ENCODE data around the gene TMOD1.
"Not testable (repeated sequence)": the region's sequence is repeated elsewhere in the genome, so short reads cannot be mapped to it uniquely, and the experiment has no call there.

Gene TMOD1

DNA sequence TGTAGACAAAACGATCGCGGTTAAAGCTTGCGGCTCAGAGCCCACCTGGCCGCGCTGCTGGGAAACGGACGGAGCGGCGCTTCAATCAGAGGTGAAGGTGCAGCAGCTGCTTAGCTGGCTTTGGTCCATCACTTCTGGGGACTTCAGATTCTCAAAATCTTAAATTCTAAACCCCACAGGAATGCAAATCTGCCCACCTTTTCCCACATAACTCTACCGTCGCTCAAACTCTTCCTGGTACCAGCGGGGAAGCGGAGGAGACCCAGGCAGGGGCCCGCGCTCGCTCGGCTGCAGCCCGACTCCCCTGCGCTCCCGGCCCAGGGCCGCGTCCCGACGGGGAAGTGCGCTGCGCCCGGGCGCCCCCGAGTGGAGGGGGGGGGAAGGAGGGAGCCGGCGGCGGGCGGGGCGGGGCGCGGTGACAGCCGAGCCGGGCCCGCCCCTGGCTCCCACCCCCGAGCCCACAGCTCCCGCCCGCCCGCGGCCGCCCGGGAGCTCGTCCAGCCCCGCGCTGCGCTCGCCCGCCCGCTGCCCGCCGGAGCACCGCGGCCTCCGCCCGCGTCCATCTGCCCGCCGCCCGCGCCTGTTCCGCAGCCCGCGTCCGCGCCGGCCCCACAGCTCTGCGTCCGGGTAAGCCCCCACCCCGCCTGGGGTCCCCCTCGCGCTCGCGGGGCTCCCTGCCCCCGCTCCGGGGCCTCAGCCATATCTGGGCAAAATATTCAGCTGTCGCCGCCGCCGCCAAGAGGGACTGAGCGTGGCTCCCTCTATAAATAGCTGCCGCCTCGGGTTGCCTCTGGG is at the start of gene TMOD1:
TMOD1 (plus strand) TSS at position 490 of the 795 bp plus-strand sequence. CDS start 22,523 bp downstream, outside the sequence.
- DNase-seq (ENCODE audit: low read depth in 2 of 2): peak; percentile 25 to 34
- TF ChIP-seq, protein P1, sequence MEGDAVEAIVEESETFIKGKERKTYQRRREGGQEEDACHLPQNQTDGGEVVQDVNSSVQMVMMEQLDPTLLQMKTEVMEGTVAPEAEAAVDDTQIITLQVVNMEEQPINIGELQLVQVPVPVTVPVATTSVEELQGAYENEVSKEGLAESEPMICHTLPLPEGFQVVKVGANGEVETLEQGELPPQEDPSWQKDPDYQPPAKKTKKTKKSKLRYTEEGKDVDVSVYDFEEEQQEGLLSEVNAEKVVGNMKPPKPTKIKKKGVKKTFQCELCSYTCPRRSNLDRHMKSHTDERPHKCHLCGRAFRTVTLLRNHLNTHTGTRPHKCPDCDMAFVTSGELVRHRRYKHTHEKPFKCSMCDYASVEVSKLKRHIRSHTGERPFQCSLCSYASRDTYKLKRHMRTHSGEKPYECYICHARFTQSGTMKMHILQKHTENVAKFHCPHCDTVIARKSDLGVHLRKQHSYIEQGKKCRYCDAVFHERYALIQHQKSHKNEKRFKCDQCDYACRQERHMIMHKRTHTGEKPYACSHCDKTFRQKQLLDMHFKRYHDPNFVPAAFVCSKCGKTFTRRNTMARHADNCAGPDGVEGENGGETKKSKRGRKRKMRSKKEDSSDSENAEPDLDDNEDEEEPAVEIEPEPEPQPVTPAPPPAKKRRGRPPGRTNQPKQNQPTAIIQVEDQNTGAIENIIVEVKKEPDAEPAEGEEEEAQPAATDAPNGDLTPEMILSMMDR (IDR thresholded peaks at IDR 0.05; ENCODE audit: low read depth, low read length): no peak
- H3K4me3 ChIP-seq (replicated peaks in 1 of 2; ENCODE audit: low read depth in 2 of 2, low read length in 2 of 2): peak within 1 kb of the TSS; percentile 43 to 50

DNA sequence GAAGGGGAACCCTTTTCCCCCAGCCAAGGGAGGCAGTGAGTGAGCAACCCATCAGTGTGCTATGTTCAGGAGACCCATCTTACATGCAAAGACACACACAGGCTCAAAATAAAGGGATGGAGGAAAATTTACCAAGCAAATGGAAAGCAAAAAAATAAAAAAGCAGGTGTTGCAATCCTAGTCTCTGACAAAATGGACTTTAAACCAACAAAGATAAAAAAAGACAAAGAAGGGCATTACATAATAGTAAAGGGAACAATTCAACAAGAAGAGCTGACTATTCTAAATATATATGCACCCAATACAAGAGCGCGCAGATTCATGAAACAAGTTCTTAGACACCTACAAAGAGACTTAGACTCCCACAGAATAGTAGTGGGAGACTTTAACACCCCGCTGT is 47.9 kb upstream of the TMOD1 start:
- not testable (repeated sequence) for DNase-seq (ENCODE audit: low read depth in 2 of 2)

DNA sequence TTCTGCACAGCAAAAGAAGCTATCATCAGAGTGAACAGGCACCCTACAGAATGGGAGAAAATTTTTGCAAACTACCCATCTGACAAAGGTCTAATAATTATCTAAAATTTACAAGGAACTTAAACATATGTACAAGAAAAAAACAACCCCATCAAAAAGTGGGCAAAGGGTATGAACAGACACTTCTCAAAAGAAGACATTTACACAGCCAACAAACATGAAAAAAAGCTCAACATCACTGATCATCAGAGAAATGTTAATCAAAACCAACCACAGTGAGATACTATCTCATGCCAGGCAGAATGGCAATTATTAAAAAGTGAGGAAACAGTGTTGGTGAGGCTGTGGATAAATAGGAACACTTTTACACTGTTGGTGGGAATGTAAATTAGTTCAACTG is 44.6 kb upstream of the TMOD1 start:
- not testable (repeated sequence) for H3K4me3 ChIP-seq (replicated peaks in 1 of 2; ENCODE audit: low read depth in 2 of 2, low read length in 2 of 2)

More for the DNA sequence above, 47.9 kb upstream of the TMOD1 start:
- not testable (repeated sequence) for H3K4me3 ChIP-seq (replicated peaks in 1 of 2; ENCODE audit: low read depth in 2 of 2, low read length in 2 of 2)

GRCh38 chr9:97459326-97459725 is 42.1 kb upstream of the TMOD1 start:
- TF ChIP-seq, protein P1 (IDR thresholded peaks at IDR 0.05; ENCODE audit: low read depth, low read length): no peak
- no peak overlapping the region for H3K4me3 ChIP-seq (replicated peaks in 1 of 2; ENCODE audit: low read depth in 2 of 2, low read length in 2 of 2)
- DNase-seq (ENCODE audit: low read depth in 2 of 2): no peak

More for the DNA sequence above, 44.6 kb upstream of the TMOD1 start:
- not testable (repeated sequence) for DNase-seq (ENCODE audit: low read depth in 2 of 2)

DNA sequence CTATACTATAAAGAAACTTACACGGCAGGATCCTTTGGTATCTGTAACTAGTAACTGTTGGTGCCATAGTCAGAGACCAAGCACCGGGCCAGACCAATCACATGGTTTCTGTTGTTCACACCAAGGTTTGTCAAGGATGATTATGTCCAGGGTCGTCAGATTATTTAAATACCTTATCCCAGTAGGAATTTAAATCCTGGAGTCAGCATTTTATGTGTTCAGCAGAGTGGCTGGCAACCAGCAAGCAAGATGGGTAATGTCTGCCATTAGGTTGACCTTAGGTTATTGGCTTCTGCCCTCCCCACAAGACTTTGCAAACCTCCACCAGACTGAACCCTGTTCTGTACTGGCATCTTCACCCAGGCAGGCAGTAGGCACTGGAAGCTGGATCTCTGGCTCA is 39.3 kb upstream of the TMOD1 start:
- DNase-seq (ENCODE audit: low read depth in 2 of 2): no peak
- H3K4me3 ChIP-seq (replicated peaks in 1 of 2; ENCODE audit: low read depth in 2 of 2, low read length in 2 of 2): no peak overlapping the region
- TF ChIP-seq, protein P1 (IDR thresholded peaks at IDR 0.05; ENCODE audit: low read depth, low read length): no peak

DNA sequence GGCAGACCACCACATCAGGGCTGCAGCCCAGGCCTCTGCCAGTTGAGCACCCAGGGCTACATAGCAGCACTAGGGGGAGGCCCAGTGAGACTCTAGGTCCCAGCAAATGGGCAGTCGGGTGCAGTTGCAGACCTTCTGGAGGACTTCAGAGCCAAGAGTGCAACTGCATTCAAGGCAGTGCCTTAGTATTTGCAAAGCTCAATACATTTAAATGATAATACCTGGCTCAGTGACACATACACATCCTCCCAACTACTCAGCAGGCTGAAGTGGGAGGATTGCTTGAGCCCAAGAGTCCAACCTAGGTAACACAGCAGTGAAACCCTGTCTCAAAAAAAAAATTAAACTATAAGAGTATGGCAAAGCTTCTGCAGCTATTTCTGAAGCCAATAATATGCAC is 38.6 kb upstream of the TMOD1 start:
- TF ChIP-seq, protein P1 (IDR thresholded peaks at IDR 0.05; ENCODE audit: low read depth, low read length): no peak
- no peak for DNase-seq (ENCODE audit: low read depth in 2 of 2)
- H3K4me3 ChIP-seq (replicated peaks in 1 of 2; ENCODE audit: low read depth in 2 of 2, low read length in 2 of 2): no peak overlapping the region

DNA sequence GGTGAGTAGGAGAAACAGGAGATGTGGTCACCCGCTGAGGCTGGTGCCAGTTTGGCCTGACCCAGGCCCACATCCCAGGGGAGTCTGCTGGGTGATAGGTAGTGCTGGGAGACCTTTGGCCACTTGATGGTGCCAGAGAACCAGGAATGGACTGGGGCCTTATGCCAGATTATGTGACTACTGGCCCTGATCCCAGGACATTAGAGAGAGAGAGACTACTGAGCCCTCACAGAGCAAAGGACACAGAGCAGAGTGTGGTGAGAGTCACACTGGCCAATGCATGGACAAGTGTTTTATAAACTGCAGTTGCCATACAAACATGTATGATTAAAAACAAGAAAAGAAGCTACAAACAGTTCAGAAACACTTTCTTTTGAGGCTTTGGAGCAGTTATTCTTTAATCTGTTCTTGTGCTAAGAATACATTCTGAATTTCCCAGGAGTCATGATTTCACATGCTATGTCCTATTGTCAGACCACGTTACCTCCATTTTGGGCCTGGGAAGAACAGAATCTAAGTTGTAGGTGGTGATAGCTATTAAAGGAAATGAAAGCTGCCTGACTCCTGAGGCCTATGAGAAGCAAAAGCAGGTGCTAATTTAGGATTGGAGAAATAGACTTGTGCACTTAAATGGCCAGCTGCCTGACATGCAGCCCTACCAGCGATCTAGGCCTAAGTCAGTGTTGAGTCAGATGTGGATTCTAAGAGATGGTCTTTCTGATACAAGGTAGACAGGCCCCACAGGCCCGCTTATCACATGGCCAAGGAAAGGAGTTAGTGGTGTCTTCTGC is 32.6 kb upstream of the TMOD1 start:
- DNase-seq (ENCODE audit: low read depth in 2 of 2): peak; percentile 78 to 80
- H3K4me3 ChIP-seq (replicated peaks in 1 of 2; ENCODE audit: low read depth in 2 of 2, low read length in 2 of 2): no peak overlapping the region
- TF ChIP-seq, protein P1 (IDR thresholded peaks at IDR 0.05; ENCODE audit: low read depth, low read length): peak; percentile 78

All from cardiac fibroblast (primary cell).